HG03175 (cell line): ENCODE measurements around the gene KCTD8.
A peak's percentile ranks its signal among the peaks of the same experiment; 100 is the strongest.

Experiments
- ATAC-seq: cut with Tn5 transposase; IDR thresholded peaks from one replicate; pipeline ENCODE4 v1.9.1; 2021; ENCODE audit warnings: mild to moderate bottlenecking, moderate library complexity; ENCODE audit not compliant: unreplicated experiment

The KCTD8 gene

GRCh38 chr4:44448521-44449461 is at the start of gene KCTD8:
KCTD8 (minus strand) TSS chr4:44448809.
- peak; percentile 94 for ATAC-seq

GRCh38 chr4:44494810-44495701 is 46.4 kb upstream of the KCTD8 start:
- no peak for ATAC-seq

- ATAC-seq = peak; percentile 65
Observed at GRCh38 chr4:44493924-44494323, 45.3 kb upstream of the KCTD8 start.

- ATAC-seq = no peak
Observed at GRCh38 chr4:44487341-44487740, 38.7 kb upstream of the KCTD8 start.

- no peak for ATAC-seq
Observed at GRCh38 chr4:44479731-44480130, 31.1 kb upstream of the KCTD8 start.

- ATAC-seq = no peak
Observed at GRCh38 chr4:44462259-44462658, 13.7 kb upstream of the KCTD8 start.

GRCh38 chr4:44447563-44448504 is 775 bp downstream of the KCTD8 start:
- ATAC-seq = peak; percentile 4

- no peak for ATAC-seq
Observed at GRCh38 chr4:44446801-44447562, 1.6 kb downstream of the KCTD8 start.

GRCh38 chr4:44446191-44446590 is 2.4 kb downstream of the KCTD8 start:
- ATAC-seq = no peak

GRCh38 chr4:44438687-44439086 is 9.9 kb downstream of the KCTD8 start:
- no peak for ATAC-seq

GRCh38 chr4:44434247-44434646 is 14.4 kb downstream of the KCTD8 start:
- ATAC-seq = no peak

GRCh38 chr4:44425614-44426208 is 22.9 kb downstream of the KCTD8 start:
- ATAC-seq = no peak

- no peak for ATAC-seq
Observed at GRCh38 chr4:44422912-44423311, 25.7 kb downstream of the KCTD8 start.

GRCh38 chr4:44421330-44422065 is 27.1 kb downstream of the KCTD8 start:
- no peak for ATAC-seq

GRCh38 chr4:44415251-44415650 is 33.4 kb downstream of the KCTD8 start:
- no peak for ATAC-seq

GRCh38 chr4:44368413-44369167 is 80.0 kb downstream of the KCTD8 start:
- no peak for ATAC-seq

- no peak for ATAC-seq
Observed at GRCh38 chr4:44354172-44354571, 94.4 kb downstream of the KCTD8 start.

- ATAC-seq = no peak
Observed at GRCh38 chr4:44351069-44351468, 97.5 kb downstream of the KCTD8 start.
